DOHH2 (cell line): ENCODE data around the gene RAPGEF5.

ENCODE experiments used
- EZH2phosphoT487 ChIP-seq: fragments of 200-600 bp; sonication (generic); IDR thresholded peaks from 2 replicates; pipeline ENCODE4 v1.6.1; 2017; ENCODE audit warnings: borderline replicate concordance, mild to moderate bottlenecking, antibody characterized with exemption, low read length, moderate library complexity, mixed read lengths
- TF ChIP-seq, protein P1 (sequence below): fragments of 200-600 bp; sonication (generic); IDR thresholded peaks from one replicate; pipeline ENCODE4 v1.5.1; 2014; ENCODE audit warnings: antibody characterized with exemption, mild to moderate bottlenecking, low read depth, low read length; ENCODE audit not compliant: poor library complexity, severe bottlenecking

- TF ChIP-seq, protein P1, sequence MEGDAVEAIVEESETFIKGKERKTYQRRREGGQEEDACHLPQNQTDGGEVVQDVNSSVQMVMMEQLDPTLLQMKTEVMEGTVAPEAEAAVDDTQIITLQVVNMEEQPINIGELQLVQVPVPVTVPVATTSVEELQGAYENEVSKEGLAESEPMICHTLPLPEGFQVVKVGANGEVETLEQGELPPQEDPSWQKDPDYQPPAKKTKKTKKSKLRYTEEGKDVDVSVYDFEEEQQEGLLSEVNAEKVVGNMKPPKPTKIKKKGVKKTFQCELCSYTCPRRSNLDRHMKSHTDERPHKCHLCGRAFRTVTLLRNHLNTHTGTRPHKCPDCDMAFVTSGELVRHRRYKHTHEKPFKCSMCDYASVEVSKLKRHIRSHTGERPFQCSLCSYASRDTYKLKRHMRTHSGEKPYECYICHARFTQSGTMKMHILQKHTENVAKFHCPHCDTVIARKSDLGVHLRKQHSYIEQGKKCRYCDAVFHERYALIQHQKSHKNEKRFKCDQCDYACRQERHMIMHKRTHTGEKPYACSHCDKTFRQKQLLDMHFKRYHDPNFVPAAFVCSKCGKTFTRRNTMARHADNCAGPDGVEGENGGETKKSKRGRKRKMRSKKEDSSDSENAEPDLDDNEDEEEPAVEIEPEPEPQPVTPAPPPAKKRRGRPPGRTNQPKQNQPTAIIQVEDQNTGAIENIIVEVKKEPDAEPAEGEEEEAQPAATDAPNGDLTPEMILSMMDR: no peak
- TF ChIP-seq EZH2phosphoT487: no peak
Measured at GRCh38 chr7:22240904-22241571, 115.9 kb downstream of the RAPGEF5 start.
